HepG2 (cell line): ENCODE measurements around the gene TSNAX. TPM values are rescaled to one million over a fixed set of nuclear protein-coding genes. Genes with fewer than 3 reads are reported as not detected.

ENCODE experiments used
- CENPT ChIP-seq: sonication (generic); formaldehyde crosslinking; IDR thresholded peaks from 2 replicates; pipeline ENCODE4 v1.8.0; 2022; ENCODE audit warnings: low read depth, mild to moderate bottlenecking, moderate library complexity, missing genetic modification reagents
- CSRNP1 ChIP-seq: sonication (generic); formaldehyde crosslinking; IDR thresholded peaks from 2 replicates; pipeline ENCODE4 v1.8.1; 2023; ENCODE audit warnings: mild to moderate bottlenecking, missing genetic modification reagents
- ELF1 ChIP-seq: sonication (generic); formaldehyde crosslinking; IDR thresholded peaks from 2 replicates; pipeline ENCODE4 v1.4.0; 2020; ENCODE audit warnings: missing genetic modification reagents
- KDM1A ChIP-seq: IDR thresholded peaks from 2 replicates; pipeline ENCODE4 v1.6.1; 2016; ENCODE audit warnings: missing compliant biosample characterization
- KDM3A ChIP-seq: IDR thresholded peaks from 2 replicates; pipeline ENCODE4 v1.6.1; 2018; ENCODE audit warnings: low read depth, missing compliant biosample characterization
- MAFK ChIP-seq, 2 experiments: IDR thresholded peaks in 1 of 2; conservative IDR thresholded peaks in 1 of 2; 2 replicates each; pipeline ENCODE4 v1.6.1; 2011; ENCODE audit warnings: improper control_type of control experiment in 2 of 2, low read length in 2 of 2
- MAX ChIP-seq: IDR thresholded peaks from 2 replicates; pipeline ENCODE4 v1.6.1; 2012; ENCODE audit warnings: inconsistent platforms
- PHB2 ChIP-seq: fragments of 450-650 bp; IDR thresholded peaks from 2 replicates; pipeline ENCODE4 v1.6.1; 2018; ENCODE audit not compliant: partially characterized antibody
- PITX1 ChIP-seq: sonication (generic); formaldehyde crosslinking; IDR thresholded peaks from 2 replicates; pipeline ENCODE4 v1.5.1; 2020; ENCODE audit warnings: mild to moderate bottlenecking, missing genetic modification reagents
- SKI ChIP-seq: fragments of 450-650 bp; IDR thresholded peaks from one replicate; pipeline ENCODE4 v1.6.1; 2018; ENCODE audit warnings: mild to moderate bottlenecking; ENCODE audit not compliant: partially characterized antibody
- SMAD3 ChIP-seq: sonication (generic); formaldehyde crosslinking; IDR thresholded peaks from 2 replicates; pipeline ENCODE4 v1.4.0; 2020; ENCODE audit warnings: missing genetic modification reagents
- SMYD3 ChIP-seq: sonication (generic); formaldehyde crosslinking; IDR thresholded peaks from 2 replicates; pipeline ENCODE4 v1.8.1; 2023; ENCODE audit warnings: mild to moderate bottlenecking, missing genetic modification reagents
- ZBTB42 ChIP-seq: sonication (generic); formaldehyde crosslinking; IDR thresholded peaks from 2 replicates; pipeline ENCODE4 v1.5.0; 2020; ENCODE audit warnings: mild to moderate bottlenecking, missing genetic modification reagents
- ZNF136 ChIP-seq: sonication (generic); formaldehyde crosslinking; IDR thresholded peaks from 2 replicates; pipeline ENCODE4 v1.8.1; 2022; ENCODE audit warnings: low read depth, mild to moderate bottlenecking, moderate library complexity, missing genetic modification reagents
- ZNF235 ChIP-seq: sonication (generic); formaldehyde crosslinking; IDR thresholded peaks from 2 replicates; pipeline ENCODE4 v1.8.1; 2023; ENCODE audit warnings: mild to moderate bottlenecking, missing genetic modification reagents, borderline replicate concordance
- ZNF253 ChIP-seq: sonication (generic); formaldehyde crosslinking; IDR thresholded peaks from 2 replicates; pipeline ENCODE4 v1.8.0; 2022; ENCODE audit warnings: mild to moderate bottlenecking, missing genetic modification reagents, borderline replicate concordance
- ZNF33A ChIP-seq: sonication (generic); formaldehyde crosslinking; IDR thresholded peaks from 2 replicates; pipeline ENCODE4 v1.5.1; 2020; ENCODE audit warnings: missing genetic modification reagents, mild to moderate bottlenecking, moderate library complexity, borderline replicate concordance
- ZNF547 ChIP-seq: sonication (generic); formaldehyde crosslinking; IDR thresholded peaks from 2 replicates; pipeline ENCODE4 v1.5.1; 2020; ENCODE audit warnings: mild to moderate bottlenecking, missing genetic modification reagents
- ZNF720 ChIP-seq: sonication (generic); formaldehyde crosslinking; IDR thresholded peaks from 2 replicates; pipeline ENCODE4 v1.4.0; 2020; ENCODE audit warnings: missing genetic modification reagents
- ZNF776 ChIP-seq: sonication (generic); formaldehyde crosslinking; IDR thresholded peaks from 2 replicates; pipeline ENCODE4 v1.4.0; 2020; ENCODE audit warnings: mild to moderate bottlenecking, missing genetic modification reagents
- ZNF790 ChIP-seq: sonication (generic); formaldehyde crosslinking; IDR thresholded peaks from 2 replicates; pipeline ENCODE4 v1.8.0; 2022; ENCODE audit warnings: missing genetic modification reagents, mild to moderate bottlenecking, borderline replicate concordance
- polyA plus RNA-seq, 8 experiments: library from polyadenylated mRNA; depleted of rRNA in 3 of 8; stranded (reverse) in 7 of 8; unstranded in 1 of 8; fragments of >200 nt; fragmentation: Illumina TruSeq in 4 of 8; extraction: Trizol in 4 of 8; gene quantifications; 2 replicates each; pipeline versions ENCODE4 v1.2.1 to v1.2.3, GENCODE V29; 2011 to 2016; ENCODE audit warnings: low read depth in 4 of 8, missing spikeins in 1 of 8, mixed read lengths in 1 of 8; ENCODE audit not compliant: insufficient read depth in 1 of 8
- total RNA-seq, 5 experiments: library from RNA; depleted of rRNA; stranded (reverse); fragments of >200 nt; fragmentation: Illumina TruSeq; extraction: Trizol; gene quantifications; 2 replicates each; pipeline ENCODE4 v1.2.3, GENCODE V29; 2016; ENCODE audit warnings: low read depth in 1 of 5
- TF ChIP-seq, protein P1 (sequence below): sonication (generic); formaldehyde crosslinking; IDR thresholded peaks from 2 replicates; pipeline ENCODE4 v1.5.0; 2020; ENCODE audit warnings: mild to moderate bottlenecking, missing genetic modification reagents, moderate library complexity
- TF ChIP-seq, protein P2 (sequence below): sonication (generic); formaldehyde crosslinking; IDR thresholded peaks from 2 replicates; pipeline ENCODE4 v1.4.0; 2020; ENCODE audit warnings: missing genetic modification reagents

Gene TSNAX
- total and polyA plus RNA-seq, 2 of the 13 experiments (the other 11 are each of a cell fraction or from before 2014, with no cell fraction given): 13.2 to 46.2 TPM

- no peak for TF ChIP-seq CENPT (CRISPR knock-in tag)
- peak; percentile 80; the same call in 1 of the 2 replicates for TF ChIP-seq SMAD3 (CRISPR knock-in tag)
- no peak for TF ChIP-seq CSRNP1
- TF ChIP-seq ZNF33A: no peak
- no peak; the same call in 1 of the 2 replicates for TF ChIP-seq ZNF790 (CRISPR knock-in tag)
- TF ChIP-seq, protein P1, sequence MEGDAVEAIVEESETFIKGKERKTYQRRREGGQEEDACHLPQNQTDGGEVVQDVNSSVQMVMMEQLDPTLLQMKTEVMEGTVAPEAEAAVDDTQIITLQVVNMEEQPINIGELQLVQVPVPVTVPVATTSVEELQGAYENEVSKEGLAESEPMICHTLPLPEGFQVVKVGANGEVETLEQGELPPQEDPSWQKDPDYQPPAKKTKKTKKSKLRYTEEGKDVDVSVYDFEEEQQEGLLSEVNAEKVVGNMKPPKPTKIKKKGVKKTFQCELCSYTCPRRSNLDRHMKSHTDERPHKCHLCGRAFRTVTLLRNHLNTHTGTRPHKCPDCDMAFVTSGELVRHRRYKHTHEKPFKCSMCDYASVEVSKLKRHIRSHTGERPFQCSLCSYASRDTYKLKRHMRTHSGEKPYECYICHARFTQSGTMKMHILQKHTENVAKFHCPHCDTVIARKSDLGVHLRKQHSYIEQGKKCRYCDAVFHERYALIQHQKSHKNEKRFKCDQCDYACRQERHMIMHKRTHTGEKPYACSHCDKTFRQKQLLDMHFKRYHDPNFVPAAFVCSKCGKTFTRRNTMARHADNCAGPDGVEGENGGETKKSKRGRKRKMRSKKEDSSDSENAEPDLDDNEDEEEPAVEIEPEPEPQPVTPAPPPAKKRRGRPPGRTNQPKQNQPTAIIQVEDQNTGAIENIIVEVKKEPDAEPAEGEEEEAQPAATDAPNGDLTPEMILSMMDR (CRISPR knock-in tag): no peak
- TF ChIP-seq, protein P2, sequence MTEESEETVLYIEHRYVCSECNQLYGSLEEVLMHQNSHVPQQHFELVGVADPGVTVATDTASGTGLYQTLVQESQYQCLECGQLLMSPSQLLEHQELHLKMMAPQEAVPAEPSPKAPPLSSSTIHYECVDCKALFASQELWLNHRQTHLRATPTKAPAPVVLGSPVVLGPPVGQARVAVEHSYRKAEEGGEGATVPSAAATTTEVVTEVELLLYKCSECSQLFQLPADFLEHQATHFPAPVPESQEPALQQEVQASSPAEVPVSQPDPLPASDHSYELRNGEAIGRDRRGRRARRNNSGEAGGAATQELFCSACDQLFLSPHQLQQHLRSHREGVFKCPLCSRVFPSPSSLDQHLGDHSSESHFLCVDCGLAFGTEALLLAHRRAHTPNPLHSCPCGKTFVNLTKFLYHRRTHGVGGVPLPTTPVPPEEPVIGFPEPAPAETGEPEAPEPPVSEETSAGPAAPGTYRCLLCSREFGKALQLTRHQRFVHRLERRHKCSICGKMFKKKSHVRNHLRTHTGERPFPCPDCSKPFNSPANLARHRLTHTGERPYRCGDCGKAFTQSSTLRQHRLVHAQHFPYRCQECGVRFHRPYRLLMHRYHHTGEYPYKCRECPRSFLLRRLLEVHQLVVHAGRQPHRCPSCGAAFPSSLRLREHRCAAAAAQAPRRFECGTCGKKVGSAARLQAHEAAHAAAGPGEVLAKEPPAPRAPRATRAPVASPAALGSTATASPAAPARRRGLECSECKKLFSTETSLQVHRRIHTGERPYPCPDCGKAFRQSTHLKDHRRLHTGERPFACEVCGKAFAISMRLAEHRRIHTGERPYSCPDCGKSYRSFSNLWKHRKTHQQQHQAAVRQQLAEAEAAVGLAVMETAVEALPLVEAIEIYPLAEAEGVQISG (CRISPR knock-in tag): peak; percentile 86
- 0 out of 2 replicates have a peak, but pooled peaks have one; percentile 57 for TF ChIP-seq ZNF776
- TF ChIP-seq MAX: peak; percentile 94
- no peak for TF ChIP-seq SMYD3 (CRISPR knock-in tag)
- TF ChIP-seq MAFK (conservative IDR thresholded peaks at IDR 0.05 in 1 of 2, IDR thresholded peaks at IDR 0.05 in 1 of 2; ENCODE audit: low read length in 2 of 2): no peak
- no peak for TF ChIP-seq ZNF253 (CRISPR knock-in tag)
- 0 out of 2 replicates have a peak, but pooled peaks have one; percentile 43 for TF ChIP-seq ZNF235 (CRISPR knock-in tag)
- no peak for TF ChIP-seq KDM1A
- no peak; the same call in 1 of the 2 replicates for TF ChIP-seq ZBTB42
- TF ChIP-seq PHB2: no peak
- peak; percentile 55; the same call in 1 of the 2 replicates for TF ChIP-seq PITX1 (CRISPR knock-in tag)
- TF ChIP-seq SKI: no peak
- peak; percentile 71; the same call in 1 of the 2 replicates for TF ChIP-seq ZNF547 (CRISPR knock-in tag)
- TF ChIP-seq ZNF720 (CRISPR knock-in tag): no peak
- TF ChIP-seq ELF1 (CRISPR knock-in tag): peak; percentile 75
- TF ChIP-seq ZNF136 (CRISPR knock-in tag): 0 out of 2 replicates have a peak, but pooled peaks have one; percentile 49
- no peak; the same call in 1 of the 2 replicates for TF ChIP-seq KDM3A (CRISPR knock-in tag)
Observed at GRCh38 chr1:231528172-231529029, at the start of gene TSNAX (continued).
